HepG2 (cell line): ENCODE measurements around the gene CHID1. TPM values are rescaled to one million over a fixed set of nuclear protein-coding genes. Genes with fewer than 3 reads are reported as not detected.

Experiments
- ATAC-seq: fragments of 200-7000 bp; cut with Tn5 transposase; 3 replicates; pipeline ENCODE4 v1.9.1; 2020; ENCODE audit warnings: mild to moderate bottlenecking, moderate library complexity
- BruUV-seq: library from RNA; stranded (reverse); fragments of 400-500 nt; replicated peaks from 2 replicates; lab custom pipeline; 2021; lab: Mats Ljungman, UMichigan
- CTCF ChIA-PET: fragments of 300-600 bp; formaldehyde crosslinking; extraction: SDS; loops from one replicate; lab custom pipeline; 2021; ENCODE audit warnings: low total read pairs, inconsistent platforms, low intra/inter-chr PET ratio; lab: Yijun Ruan, JAX
- POLR2A ChIA-PET: fragments of 350-600 bp; sonication (Branson Sonifier 250); formaldehyde crosslinking; loops from one replicate; lab custom pipeline; 2020; ENCODE audit warnings: antibody characterized with exemption, inconsistent platforms; lab: Yijun Ruan, JAX
- DNase-seq: peaks from one replicate; pipeline ENCODE4 v3.0.0-alpha.2; 2015; ENCODE audit warnings: low spot score
- FAIRE-seq: peaks from 3 replicates; lab custom pipeline; 2011; peaks lifted over from hg19 to GRCh38; lab: Jason Lieb, UNC
- H2AFZ ChIP-seq: one replicate; pipeline ENCODE4 v1.6.1; 2011; ENCODE audit warnings: low read length, inconsistent platforms
- H3K27ac ChIP-seq: fragments of 300-600 bp; 3 replicates; pipeline ENCODE4 v1.8.0; 2011; ENCODE audit warnings: mixed run types, mild to moderate bottlenecking, mixed read lengths, low read length, inconsistent platforms; ENCODE audit not compliant: insufficient read depth; ENCODE audit errors: extremely low read length
- H3K27me3 ChIP-seq, 2 experiments: fragments of 200-600 bp in 1 of 2; 2 replicates in 1 of 2; 3 replicates in 1 of 2; pipeline versions ENCODE4 v1.6.0 to v1.8.0; 2011; ENCODE audit warnings: low read length in 2 of 2, mild to moderate bottlenecking in 2 of 2, moderate library complexity in 2 of 2, inconsistent platforms in 1 of 2; ENCODE audit not compliant: insufficient read depth in 2 of 2, control insufficient read depth in 1 of 2
- H3K36me3 ChIP-seq, 2 experiments: fragments of 200-600 bp in 1 of 2; replicated peaks in 1 of 2; 2 replicates in 1 of 2; 3 replicates in 1 of 2; pipeline versions ENCODE4 v1.5.1 to v1.8.0; 2011; ENCODE audit warnings: low read length in 2 of 2, inconsistent platforms in 1 of 2; ENCODE audit not compliant: insufficient read depth in 2 of 2, control insufficient read depth in 1 of 2
- H3K4me1 ChIP-seq: 2 replicates; pipeline ENCODE4 v1.5.1; 2012; ENCODE audit warnings: low read length, inconsistent platforms; ENCODE audit not compliant: insufficient read depth
- H3K4me2 ChIP-seq: 2 replicates; pipeline ENCODE4 v1.6.0; 2011; ENCODE audit warnings: low read depth, low read length, inconsistent platforms
- H3K4me3 ChIP-seq, 3 experiments: fragments of 200-600 bp in 1 of 3; sonication (generic), shearing (Covaris generic) in 1 of 3; replicated peaks in 1 of 3; 2 replicates each; pipeline ENCODE4 v1.5.1; 2011 to 2016; ENCODE audit warnings: low read length in 3 of 3, inconsistent platforms in 2 of 3, low read depth in 2 of 3, mild to moderate bottlenecking in 2 of 3, control low read depth in 1 of 3, mixed read lengths in 1 of 3; ENCODE audit not compliant: insufficient read depth in 1 of 3
- H3K79me2 ChIP-seq: one replicate; pipeline ENCODE4 v1.6.1; 2011; ENCODE audit warnings: low read length, inconsistent platforms; ENCODE audit not compliant: insufficient read depth
- H3K9ac ChIP-seq: 2 replicates; pipeline ENCODE4 v1.6.0; 2011; ENCODE audit warnings: mild to moderate bottlenecking, low read depth, low read length, inconsistent platforms; ENCODE audit not compliant: insufficient read depth
- H3K9me3 ChIP-seq: 2 replicates; pipeline ENCODE4 v1.5.1; 2012; ENCODE audit warnings: mild to moderate bottlenecking, low read length
- H4K20me1 ChIP-seq: 2 replicates; pipeline ENCODE4 v1.6.0; 2011; ENCODE audit warnings: inconsistent platforms, mild to moderate bottlenecking, low read length, moderate library complexity; ENCODE audit not compliant: insufficient read depth
- DNMT1 ChIP-seq: sonication (generic); formaldehyde crosslinking; IDR thresholded peaks from 2 replicates; pipeline ENCODE4 v1.5.1; 2020; ENCODE audit warnings: mild to moderate bottlenecking, missing genetic modification reagents
- FOXO4 ChIP-seq: sonication (generic); formaldehyde crosslinking; conservative IDR thresholded peaks from 2 replicates; pipeline ENCODE4 v1.8.1; 2023; ENCODE audit warnings: missing genetic modification reagents
- HNRNPL ChIP-seq: fragments of 200-400 bp; formaldehyde crosslinking; IDR thresholded peaks from 2 replicates; pipeline ENCODE4 v1.6.1; 2017; ENCODE audit warnings: mild to moderate bottlenecking, low read depth, low read length
- NFKB2 ChIP-seq: sonication (generic); formaldehyde crosslinking; IDR thresholded peaks from 2 replicates; pipeline ENCODE4 v1.4.0; 2020; ENCODE audit warnings: missing genetic modification reagents, borderline replicate concordance
- TAF1 ChIP-seq: sonication (generic); formaldehyde crosslinking; IDR thresholded peaks from 2 replicates; pipeline ENCODE4 v1.4.0; 2020; ENCODE audit warnings: missing genetic modification reagents
- TBX3 ChIP-seq: fragments of 450-650 bp; IDR thresholded peaks from 2 replicates; pipeline ENCODE4 v1.6.1; 2017; ENCODE audit warnings: antibody characterized with exemption, mild to moderate bottlenecking, inconsistent platforms, borderline replicate concordance
- ZC3H13 ChIP-seq: sonication (generic); formaldehyde crosslinking; IDR thresholded peaks from 2 replicates; pipeline ENCODE4 v1.8.1; 2023; ENCODE audit warnings: mild to moderate bottlenecking, missing genetic modification reagents, moderate library complexity
- WGBS: methylation state at CpG from one replicate; pipeline ENCODE4 v1.1.6; 2017; ENCODE audit warnings: low lambda C conversion rate; 5-methylcytosine and 5-hydroxymethylcytosine counted together
- in situ Hi-C: cut with HindIII; loops from 2 replicates; pipeline ENCODE4 v1.10.0; 2017; ENCODE audit warnings: low pct_unique_long_range_greater_than_20kb; ENCODE audit not compliant: extremely low pct_ligation_motif_present
- intact Hi-C: fragments of 100-400 bp; cut with micrococcal nuclease; formaldehyde crosslinking; loops from one replicate; pipeline ENCODE4 v1.10.0; 2022; ENCODE audit not compliant: unreplicated experiment
- polyA plus RNA-seq, 8 experiments: library from polyadenylated mRNA; depleted of rRNA in 3 of 8; stranded (reverse) in 7 of 8; unstranded in 1 of 8; fragments of >200 nt; fragmentation: Illumina TruSeq in 4 of 8; extraction: Trizol in 4 of 8; gene quantifications; 2 replicates each; pipeline versions ENCODE4 v1.2.1 to v1.2.3, GENCODE V29; 2011 to 2016; ENCODE audit warnings: low read depth in 4 of 8, missing spikeins in 1 of 8, mixed read lengths in 1 of 8; ENCODE audit not compliant: insufficient read depth in 1 of 8
- total RNA-seq, 5 experiments: library from RNA; depleted of rRNA; stranded (reverse); fragments of >200 nt; fragmentation: Illumina TruSeq; extraction: Trizol; gene quantifications; 2 replicates each; pipeline ENCODE4 v1.2.3, GENCODE V29; 2016; ENCODE audit warnings: low read depth in 1 of 5

The CHID1 gene
- total and polyA plus RNA-seq, 2 of the 13 experiments (the other 11 are each of a cell fraction or from before 2014, with no cell fraction given): 65.1 to 93.6 TPM

DNA sequence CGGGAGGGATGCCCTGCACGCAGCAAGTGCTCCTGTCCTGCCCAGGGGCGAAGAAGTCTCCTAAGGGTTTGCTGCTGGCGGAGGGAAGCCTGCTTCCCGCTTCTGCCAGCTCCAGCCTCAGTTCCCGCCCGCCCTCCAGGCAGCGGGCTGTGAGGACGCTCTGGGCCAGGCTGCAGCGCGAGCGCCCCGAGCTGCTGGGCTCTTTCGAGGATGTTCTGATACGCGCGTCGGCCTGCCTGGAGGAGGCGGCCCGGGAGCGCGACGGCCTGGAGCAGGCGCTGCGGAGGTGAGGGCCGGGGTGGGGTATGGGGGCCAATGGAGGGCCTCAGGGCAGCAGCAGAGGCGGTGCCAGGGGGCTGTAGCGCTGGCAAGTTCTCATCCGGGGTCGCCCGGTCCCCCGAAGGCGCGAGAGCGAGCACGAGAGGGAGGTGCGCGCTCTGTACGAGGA is 80.7 kb downstream of the CHID1 start (continued):
- TF ChIP-seq TBX3: no peak

DNA sequence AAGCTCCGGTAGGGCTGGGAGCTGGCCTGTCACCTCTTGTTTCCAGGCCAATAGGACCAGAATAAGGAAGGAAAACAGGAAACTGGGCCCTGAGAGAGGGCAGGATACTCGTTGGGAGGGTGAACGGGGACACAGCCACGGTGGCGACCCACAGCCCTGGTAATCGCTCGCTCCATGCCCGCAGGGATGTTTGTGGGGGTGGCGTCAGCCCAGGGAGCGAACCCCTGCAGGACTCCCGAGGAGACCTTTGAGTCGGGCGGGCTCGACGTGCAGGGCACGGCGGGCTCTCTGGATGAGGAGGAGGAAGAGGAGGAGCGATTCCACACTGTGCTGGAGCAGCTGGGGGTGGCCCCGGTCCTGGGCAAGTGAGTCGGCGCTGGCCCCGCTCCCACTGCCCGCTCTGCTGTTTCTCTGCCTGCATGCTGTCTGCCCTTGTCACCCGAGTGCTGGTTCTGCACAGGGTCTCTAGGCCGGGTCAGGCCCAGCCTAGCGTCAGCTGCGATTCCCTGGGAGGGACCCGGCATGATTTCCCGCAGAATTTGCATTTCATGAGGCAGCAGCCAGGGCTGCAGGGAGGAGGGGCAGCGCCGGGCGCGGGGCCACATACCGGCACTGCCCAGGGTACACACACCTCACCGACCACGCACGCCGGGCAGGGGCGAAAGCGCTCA is 81.3 kb downstream of the CHID1 start:
- ChIA-PET CTCF (no interaction called here), POLR2A (interaction anchor here (2.4 to 16.1 kb wide), 3 partner anchors 10 to 20 kb away, joined by 18 to 264 read pairs (median 141); partner anchors contain the start of genes PNPLA2, POLR2L, RPLP2 and TSPAN4)
- 88% methylated on average over 18 of the region's 40 CpGs for WGBS
- intact Hi-C loops: no loop called here
- DNase-seq: no peak
- H3K36me3 ChIP-seq: peaks cover 1 to 10% of the 10 kb centered on the region in 2 experiments; a peak in 1 of 5 replicates
- no peak for FAIRE-seq
- H3K79me2 ChIP-seq: peaks cover 7% of the 10 kb centered on the region
- H3K4me1 ChIP-seq: peaks cover 78% of the 10 kb centered on the region
- H4K20me1 ChIP-seq: peaks cover under 1% of the 10 kb centered on the region; the same call in 1 of the 2 replicates
- no peak overlapping the region for H2AFZ ChIP-seq
- no peak for ATAC-seq
- no peaks in the 10 kb centered on the region for H3K9me3 ChIP-seq
- 0 out of 2 replicates have a peak, but pooled peaks have one; percentile 29 for TF ChIP-seq FOXO4 (CRISPR knock-in tag)
- TF ChIP-seq NFKB2 (CRISPR knock-in tag): no peak
- TF ChIP-seq TAF1: no peak
- TF ChIP-seq DNMT1 (CRISPR knock-in tag): no peak
- TF ChIP-seq HNRNPL: peak; percentile 51; the same call in 1 of the 2 replicates
- TF ChIP-seq ZC3H13 (CRISPR knock-in tag): 0 out of 2 replicates have a peak, but pooled peaks have one; percentile 9
- no peak overlapping the region for H3K9ac ChIP-seq
- no peaks in the 10 kb centered on the region for H3K27me3 ChIP-seq
- BruUV-seq: no TSS peak
- in situ Hi-C loops: no loop called here
- H3K4me2 ChIP-seq: peak overlapping the region; percentile 78; the same call in 1 of the 2 replicates
- H3K27ac ChIP-seq: no peak overlapping the region
- H3K4me3 ChIP-seq: peak overlapping the region in 1 of 3 experiments; percentile 75; a peak in 1 of 6 replicates
